Nucleus accumbens (tissue), 56 donors: ENCODE results near the gene VWA5A.

Source experiments
- DNase-seq, 56 donors: peaks; one replicate each; lab custom pipeline; 2025; lab: John Stamatoyannopoulos, UW

VWA5A gene

DNA sequence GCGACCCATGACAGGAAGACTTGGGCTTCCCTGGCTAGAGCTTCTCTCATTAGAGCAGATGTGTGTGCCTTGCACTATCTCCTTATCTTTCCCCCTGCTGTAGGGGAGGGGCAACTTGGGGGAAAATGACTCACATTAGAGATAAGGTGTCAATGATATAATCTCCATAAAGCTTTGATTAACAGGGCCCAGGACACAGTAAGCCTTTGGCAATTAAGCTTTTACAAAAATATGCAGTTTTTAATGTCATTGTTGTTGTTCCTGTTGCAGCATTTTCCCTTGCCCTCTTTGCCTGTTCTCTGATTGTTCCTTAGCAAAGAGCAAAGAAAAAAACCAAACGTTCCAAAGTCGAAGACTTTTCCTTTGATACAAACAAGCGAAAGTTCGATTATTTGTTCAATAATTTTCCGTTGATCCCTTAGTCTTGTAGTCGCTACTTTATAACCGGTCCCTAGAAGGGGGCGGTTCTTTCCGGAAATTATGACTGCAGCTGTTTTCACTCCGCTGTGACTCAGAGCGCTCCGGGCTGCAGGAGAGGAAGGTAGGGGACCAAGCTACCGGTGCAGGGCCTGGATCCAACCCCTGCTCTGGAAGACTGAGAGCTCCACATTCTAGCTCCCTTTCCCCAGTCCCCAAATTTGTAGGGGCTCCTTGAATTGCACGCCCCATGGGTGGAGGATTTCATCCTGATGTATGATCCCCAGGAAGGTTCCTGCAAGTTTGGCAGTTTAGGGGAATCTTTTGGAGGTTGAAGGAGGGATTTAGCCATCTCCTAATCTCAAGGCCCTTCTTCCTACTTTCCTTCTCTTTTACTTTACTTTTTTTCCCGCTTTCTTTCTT lies at the start of gene VWA5A:
Gene VWA5A, plus strand, starts transcription at position 509 of the 840 bp plus-strand sequence. CDS start 2,062 bp downstream, outside the sequence.
- DNase-seq, result peak in 53 of 56 donors; percentile 3 to 87 (median 53)

GRCh38 chr11:124068601-124069110 lies 46.6 kb upstream of the VWA5A start:
- no peak for DNase-seq

DNA sequence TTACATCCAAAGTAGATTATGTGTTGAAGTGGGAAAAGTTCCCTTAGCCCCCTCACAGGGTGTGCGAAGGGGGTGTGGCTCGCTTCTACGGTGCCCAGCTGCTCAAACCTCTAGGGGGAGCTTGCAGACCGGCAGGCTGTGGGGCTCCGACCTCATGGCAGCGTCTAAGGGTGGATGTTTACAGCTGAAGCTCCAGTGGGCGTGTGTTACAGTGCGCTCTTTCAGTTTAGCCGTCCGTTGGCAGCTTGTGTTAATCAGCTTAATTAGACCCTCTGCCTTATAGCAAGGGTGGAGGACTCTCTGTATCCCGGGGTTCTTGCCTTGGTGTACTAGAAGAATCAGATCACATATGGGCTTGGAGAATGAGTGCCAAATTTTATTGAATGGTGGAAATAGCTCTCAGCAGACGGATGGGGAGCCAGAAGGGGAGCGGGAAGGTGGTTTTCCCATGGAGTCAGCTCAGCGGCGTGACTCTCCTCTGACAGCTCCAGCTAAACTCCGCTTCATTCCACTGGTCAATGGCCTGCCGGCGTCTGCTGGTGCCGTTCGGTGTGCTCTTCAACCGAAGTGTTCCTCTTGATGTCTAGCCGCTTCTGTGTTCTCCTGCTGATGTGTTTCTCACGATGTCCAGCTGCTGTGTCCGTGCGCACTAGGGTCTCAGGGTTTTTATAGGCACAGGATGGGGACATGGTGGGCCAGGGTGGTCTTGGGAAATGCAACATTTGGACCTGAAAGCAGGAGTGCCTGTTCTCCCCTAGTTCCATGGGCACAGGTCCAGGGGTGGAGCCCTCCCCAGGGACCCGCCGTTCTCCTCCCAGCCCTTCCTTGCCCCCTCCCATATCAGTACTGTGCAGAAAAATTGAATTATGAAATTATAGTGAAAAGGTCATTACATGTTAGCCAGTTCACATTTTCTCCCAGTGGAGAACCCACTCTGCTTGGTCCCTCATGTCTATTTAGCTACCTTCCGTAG lies 45.5 kb upstream of the VWA5A start:
- DNase-seq, result peak in 18 of 56 donors; percentile 4 to 52 (median 14)

GRCh38 chr11:124070915-124071622 lies 44.2 kb upstream of the VWA5A start:
- peak in 41 of 56 donors; percentile 7 to 77 (median 55) for DNase-seq

DNA sequence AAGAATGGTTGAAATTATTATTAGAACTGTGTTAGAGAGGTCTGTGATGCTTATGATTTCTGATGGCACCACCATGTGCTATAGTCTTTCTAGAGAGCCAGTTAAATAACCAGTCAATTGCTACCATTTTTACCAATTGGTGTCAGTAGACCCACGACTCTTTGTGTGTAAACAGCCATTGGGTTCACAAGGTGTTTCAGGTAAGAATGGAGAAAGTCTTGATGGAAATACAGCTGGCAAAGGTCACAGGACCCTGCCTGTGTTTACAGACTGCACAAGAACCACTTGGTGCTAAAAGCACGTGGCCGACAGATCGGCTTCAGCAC lies 43.7 kb upstream of the VWA5A start:
- no peak for DNase-seq

GRCh38 chr11:124072147-124072546 lies 43.1 kb upstream of the VWA5A start:
- DNase-seq, result no peak

DNA sequence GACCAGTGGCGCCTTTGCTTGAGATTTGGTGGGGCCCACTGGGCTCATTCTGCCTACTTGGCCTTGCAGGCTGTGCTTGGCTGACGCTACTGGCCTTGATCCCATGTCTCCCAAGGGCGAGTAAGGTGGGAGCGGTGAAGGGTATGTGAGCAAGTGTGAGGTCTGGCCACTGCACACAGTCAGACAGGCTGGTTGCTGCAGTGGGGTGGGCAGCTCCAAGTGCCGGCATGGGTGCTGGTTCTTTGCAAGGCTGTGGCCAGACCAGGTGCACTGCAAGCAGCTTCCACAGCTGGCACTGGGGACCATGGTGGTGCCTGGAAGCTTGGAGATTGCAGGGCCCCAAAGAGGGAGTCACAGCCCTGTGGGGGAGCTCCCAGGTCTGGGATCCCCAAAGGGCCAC lies 40.7 kb upstream of the VWA5A start:
- no peak for DNase-seq

- DNase-seq, result no peak
Observed at GRCh38 chr11:124075492-124075840, 39.8 kb upstream of the VWA5A start.

DNA sequence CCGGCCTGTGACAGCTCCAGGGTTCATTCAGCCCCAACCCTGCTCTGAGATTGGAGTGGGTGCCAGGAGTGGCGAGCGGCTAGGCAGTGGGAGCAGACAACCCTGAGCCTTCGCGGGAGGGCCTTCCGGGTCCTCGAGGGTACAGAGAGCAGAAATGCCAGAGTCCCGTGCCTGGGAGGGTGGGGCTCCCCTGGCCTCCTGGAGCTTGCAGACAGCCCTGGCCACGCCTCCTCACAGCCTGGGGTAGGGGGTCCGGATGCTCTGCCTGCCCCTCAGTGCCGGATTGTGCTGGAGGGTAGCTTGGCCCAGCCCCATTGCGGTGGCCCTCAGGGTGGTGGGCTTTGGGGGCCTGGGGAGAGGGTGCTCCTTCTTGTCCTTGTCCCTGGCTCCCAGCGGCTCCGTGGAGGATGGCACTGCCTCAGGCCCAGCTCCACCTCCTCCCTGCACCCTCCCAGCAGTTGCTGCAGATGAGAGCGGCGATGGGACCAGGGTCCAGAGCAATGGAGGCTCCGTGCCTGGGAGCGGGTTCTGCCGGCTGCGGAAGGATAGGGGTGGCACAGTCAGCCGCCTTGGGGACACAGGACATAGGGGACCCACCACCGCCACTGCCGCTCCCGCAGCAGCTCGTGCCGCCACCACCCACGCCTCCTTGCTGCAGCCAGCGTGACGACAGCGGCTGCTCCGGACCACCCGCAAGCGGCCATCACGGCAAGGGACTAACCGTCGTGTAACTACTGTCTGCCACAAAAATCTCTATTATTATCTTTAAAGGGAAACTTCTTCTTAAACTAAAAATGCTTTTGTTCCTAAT lies 39.2 kb upstream of the VWA5A start:
- peak in 29 of 56 donors; percentile 15 to 81 (median 31) for DNase-seq

GRCh38 chr11:124077266-124077665 lies 38.0 kb upstream of the VWA5A start:
- DNase-seq, result no peak

DNA sequence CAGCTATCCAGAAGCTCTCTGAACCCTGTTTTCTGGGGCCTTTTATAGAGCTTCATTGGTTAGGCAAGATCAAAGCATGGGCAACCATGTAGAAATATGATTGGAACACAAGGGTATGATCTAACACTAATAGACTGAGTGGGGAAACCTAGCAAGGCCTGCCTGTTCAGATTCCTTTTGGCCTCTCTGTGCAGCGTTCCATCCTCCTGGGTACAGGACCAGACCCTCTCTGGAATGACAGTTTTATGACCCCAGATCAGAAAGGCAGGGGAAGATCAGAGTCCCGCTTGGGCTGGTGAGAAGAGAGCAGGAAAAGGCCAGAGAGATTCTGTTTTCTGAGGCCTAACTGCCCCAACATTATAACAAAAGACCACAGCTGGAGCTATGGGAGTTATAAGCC lies 36.7 kb upstream of the VWA5A start:
- DNase-seq, result no peak

GRCh38 chr11:124079631-124080326 lies 35.5 kb upstream of the VWA5A start:
- DNase-seq, result no peak

- DNase-seq, result no peak
Observed at GRCh38 chr11:124080327-124081001, 34.8 kb upstream of the VWA5A start.

- DNase-seq, result no peak
Observed at GRCh38 chr11:124081483-124081882, 33.8 kb upstream of the VWA5A start.

DNA sequence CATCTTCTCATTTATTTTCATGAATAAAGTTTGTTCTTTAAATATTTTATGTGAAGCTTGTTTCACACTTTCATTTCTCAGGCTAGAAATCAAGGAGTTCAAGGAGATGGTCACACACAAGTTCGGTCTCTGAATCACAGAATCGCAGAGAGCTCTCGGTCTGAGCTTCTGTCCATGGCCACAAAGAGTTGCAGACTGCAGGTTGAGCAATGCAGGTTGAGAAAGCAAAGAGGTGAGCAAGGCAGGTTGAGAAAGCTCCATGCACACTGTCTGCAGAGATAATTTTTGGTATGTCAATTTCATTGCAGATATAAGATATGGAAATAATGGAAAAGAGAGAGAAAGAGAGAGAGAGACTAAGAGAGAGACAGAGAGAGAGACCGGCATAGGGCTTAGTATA lies 32.9 kb upstream of the VWA5A start:
- DNase-seq, result no peak

- no peak for DNase-seq
Observed at GRCh38 chr11:124085583-124085982, 29.7 kb upstream of the VWA5A start.

- peak in 30 of 56 donors; percentile 10 to 83 (median 42) for DNase-seq
Observed at GRCh38 chr11:124085997-124086846, 29.0 kb upstream of the VWA5A start.

DNA sequence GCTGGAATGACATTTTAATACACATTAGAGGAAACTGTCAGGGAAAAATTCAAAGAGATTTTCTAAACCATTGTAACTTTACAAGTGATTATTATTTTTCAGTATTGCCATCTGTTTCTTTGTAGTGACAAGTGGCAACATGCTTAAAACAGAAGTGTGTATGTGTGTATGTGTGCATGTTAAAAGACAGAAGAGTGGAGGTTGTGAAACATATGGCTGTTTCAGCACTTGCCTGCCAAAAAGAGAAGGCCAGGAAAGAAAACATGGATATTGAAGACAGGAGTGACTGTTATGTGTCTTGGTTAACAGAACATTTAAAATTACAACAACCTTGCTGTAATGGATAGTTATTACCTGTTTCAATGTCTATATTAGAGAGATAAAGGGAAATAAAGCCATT lies 24.3 kb upstream of the VWA5A start:
- no peak for DNase-seq
